ENCODE data around the gene HOXA7.

DNA sequence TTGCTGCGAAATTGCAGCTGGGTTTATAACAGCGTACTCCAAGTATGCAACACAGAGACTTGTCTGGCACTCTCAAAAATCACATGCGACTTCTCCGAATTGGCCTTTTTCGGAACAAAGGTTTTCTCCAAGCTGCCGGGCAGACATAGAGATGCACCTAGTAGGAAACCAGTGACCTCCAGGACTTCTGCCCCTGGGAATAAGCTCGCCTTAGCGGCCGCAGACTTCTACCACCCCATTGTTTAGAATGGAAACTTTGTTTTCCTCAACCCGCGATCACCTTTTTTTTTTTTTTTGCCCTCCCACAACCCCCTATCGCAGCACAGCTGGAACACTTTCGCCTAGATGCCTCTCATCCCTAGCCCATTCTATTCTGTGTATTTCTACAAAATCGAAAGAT, 22.6 kb upstream of the HOXA7 start:
- TF ChIP-seq, protein P1, sequence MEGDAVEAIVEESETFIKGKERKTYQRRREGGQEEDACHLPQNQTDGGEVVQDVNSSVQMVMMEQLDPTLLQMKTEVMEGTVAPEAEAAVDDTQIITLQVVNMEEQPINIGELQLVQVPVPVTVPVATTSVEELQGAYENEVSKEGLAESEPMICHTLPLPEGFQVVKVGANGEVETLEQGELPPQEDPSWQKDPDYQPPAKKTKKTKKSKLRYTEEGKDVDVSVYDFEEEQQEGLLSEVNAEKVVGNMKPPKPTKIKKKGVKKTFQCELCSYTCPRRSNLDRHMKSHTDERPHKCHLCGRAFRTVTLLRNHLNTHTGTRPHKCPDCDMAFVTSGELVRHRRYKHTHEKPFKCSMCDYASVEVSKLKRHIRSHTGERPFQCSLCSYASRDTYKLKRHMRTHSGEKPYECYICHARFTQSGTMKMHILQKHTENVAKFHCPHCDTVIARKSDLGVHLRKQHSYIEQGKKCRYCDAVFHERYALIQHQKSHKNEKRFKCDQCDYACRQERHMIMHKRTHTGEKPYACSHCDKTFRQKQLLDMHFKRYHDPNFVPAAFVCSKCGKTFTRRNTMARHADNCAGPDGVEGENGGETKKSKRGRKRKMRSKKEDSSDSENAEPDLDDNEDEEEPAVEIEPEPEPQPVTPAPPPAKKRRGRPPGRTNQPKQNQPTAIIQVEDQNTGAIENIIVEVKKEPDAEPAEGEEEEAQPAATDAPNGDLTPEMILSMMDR (IDR thresholded peaks at IDR 0.05): no peak
- TF ChIP-seq POLR2A (IDR thresholded peaks at IDR 0.05): no peak
